Ammon's horn (tissue), 1 donor: ENCODE results near the gene TSPAN10.

Experiments used
- DNase-seq: peaks from one replicate; pipeline ENCODE4 v3.0.0-alpha.2; 2016; ENCODE audit warnings: low spot score

TSPAN10 gene

DNA sequence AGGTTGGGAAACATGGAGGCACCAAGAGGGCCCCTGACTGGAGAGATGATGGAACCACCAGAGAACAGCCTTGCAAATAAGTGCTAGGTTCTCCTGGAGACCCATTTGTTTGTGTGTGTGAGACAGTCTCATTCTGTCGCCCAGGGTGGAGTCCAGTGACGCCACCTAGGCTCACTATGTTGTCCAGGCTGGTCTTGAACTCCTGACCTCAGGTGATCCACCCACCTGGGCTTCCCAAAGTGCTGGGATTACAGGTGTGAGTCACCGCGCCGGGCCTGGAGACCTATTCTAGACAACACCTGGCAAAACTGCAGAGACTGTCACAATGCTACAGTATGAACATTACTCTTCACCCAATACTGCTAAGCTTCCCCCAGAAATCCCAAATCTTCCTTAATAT, 1.6 kb upstream of the TSPAN10 start:
- DNase-seq, result no peak

DNA sequence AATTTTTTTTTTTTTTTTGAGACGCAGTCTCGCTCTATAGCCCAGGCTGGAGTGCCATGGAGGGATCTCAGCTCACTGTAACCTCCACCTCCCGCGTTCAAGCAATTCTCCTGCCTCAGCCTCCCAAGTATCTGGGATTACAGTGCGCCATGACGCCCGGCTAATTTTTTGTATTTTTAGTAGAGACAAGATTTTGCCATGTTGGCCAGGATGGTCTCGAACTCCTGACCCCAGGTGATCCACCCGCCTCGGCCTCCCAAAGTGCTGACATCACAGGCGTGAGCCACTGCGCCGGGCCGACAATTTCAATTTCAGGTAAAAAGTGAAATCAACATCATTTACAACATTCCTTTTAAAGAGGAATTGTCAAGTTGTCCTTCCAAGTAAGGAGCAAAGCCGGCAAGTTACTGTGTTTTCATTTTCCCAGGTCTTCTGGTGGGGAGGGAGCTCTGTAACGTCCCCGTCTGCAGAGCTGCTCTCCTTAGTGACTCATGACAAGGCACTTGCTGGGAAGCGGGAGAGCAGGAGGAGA, 957 bp upstream of the TSPAN10 start:
- DNase-seq, result peak; percentile 28

DNA sequence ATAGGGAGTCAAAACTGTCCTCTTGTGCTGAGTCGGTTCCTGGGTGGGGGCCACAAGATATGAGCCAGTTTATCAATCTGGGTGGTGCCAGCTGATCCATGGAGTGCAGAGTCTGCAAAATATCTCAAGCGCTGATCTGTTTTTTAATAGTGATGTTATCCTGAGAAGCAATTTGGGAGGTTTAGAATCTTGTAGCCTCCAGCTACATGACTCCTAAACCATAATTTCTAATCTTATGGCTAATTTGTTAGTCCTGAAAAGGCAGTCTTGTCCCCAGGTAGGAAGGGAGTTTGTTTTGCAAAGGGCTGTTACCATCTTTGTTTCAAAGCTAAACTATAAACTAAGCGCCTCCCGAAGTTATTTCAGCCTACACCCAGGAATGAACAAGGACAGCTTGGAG, 1.7 kb downstream of the TSPAN10 start:
- DNase-seq, result no peak

DNA sequence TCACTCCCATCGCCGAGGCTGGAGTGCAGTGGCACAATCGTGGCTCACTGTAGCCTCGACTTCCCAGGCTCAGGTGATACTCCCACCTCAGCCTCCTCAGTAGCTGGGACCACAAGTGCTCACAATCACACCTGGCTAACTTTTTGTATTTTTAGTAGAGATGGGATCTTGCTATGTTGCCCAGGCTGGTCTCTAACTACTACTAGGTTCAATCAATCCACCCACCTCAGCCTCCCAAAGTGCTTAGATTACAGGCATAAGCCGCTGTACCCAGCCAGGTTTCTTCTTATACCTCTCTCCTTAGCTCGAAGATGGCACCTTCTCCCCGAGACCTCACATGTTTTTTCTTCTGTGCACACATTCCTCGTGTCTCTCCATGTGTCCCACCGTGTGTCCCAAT, 3.0 kb downstream of the TSPAN10 start:
- no peak for DNase-seq

DNA sequence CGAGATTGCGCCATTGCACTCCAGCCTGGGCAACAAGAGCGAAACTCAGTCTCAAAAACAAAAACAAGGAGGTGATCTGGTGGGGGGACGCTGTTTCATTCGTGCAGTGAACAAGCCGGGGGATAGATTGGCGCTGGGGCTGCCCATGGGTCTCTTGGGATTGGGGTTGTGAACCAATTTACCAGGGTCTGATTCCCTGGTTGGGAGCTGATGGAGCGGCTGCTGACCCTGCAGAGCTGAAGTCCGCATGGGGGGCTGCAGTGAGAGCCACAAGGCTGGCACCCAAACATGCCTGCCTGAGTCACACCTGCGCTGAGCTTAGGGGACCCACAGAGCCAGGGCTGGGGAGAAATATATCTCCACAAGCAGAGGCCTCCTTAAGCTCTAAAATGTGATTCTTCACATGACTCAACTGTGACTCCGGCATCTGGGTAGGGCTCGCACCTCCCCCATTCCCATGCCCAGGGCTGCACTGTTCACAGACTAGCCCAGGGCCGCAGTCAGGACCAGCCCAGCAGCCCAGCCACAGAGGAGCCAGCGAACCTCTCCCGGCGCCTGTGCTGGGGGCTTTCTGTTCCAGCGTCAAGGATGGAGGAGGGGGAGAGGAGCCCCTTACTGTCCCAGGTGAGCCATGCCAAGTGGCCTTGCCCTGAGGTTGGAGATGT, 5.0 kb downstream of the TSPAN10 start:
- DNase-seq, result no peak

DNA sequence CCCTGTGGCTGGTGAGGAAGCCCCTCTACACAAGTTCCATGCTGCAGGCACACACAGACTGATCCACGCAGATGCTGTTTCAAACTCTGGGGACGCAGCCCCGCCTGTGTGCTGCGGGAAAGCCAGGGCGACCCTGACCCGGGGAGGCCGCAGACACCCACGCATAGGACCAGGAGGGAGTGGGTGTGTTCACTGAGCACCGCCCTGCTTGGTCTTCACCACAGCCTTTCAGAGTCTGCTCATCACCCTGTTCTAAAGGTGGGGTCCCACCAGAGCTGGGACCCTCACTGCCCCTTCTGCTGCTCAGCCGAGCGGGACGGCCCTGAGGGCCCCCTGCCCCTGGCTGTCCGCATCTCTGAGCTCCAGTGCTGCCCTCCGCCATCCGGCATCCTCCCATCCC, 7.5 kb downstream of the TSPAN10 start:
- no peak for DNase-seq

DNA sequence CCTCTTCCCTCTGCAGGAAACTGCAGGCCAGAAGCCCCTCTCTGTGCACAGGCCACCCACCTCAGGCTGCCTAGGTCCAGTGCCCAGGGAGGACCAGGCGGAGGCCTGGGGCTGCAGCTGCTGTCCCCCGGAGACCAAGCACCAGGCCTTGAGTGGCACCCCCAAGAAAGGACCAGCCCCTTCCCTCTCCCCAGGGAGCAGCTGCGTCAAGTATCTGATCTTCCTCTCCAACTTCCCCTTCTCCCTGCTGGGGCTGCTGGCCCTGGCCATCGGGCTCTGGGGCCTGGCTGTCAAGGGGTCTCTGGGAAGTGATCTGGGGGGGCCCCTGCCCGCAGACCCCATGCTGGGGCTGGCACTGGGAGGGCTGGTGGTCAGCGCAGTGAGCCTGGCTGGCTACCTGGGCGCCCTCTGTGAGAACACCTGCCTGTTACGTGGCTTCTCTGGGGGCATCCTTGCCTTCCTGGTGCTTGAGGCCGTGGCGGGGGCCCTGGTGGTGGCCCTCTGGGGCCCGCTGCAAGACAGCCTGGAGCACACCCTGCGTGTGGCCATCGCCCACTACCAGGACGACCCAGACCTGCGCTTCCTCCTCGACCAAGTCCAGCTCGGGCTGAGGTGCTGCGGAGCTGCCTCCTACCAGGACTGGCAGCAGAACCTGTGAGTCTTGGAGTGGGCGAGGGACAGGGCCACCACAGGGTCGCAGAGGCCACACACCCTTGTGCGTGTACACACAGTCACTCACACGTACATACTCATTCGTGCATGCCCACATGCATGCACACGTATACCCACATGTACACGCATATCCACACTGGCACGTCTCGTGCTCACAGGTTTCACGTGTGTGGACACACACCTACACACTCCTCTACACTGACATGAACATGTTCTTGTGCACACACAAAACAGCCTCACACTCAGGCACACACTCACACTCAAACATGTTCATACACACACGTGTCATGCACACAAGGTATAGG, 8.3 kb downstream of the TSPAN10 start:
- DNase-seq, result no peak

DNA sequence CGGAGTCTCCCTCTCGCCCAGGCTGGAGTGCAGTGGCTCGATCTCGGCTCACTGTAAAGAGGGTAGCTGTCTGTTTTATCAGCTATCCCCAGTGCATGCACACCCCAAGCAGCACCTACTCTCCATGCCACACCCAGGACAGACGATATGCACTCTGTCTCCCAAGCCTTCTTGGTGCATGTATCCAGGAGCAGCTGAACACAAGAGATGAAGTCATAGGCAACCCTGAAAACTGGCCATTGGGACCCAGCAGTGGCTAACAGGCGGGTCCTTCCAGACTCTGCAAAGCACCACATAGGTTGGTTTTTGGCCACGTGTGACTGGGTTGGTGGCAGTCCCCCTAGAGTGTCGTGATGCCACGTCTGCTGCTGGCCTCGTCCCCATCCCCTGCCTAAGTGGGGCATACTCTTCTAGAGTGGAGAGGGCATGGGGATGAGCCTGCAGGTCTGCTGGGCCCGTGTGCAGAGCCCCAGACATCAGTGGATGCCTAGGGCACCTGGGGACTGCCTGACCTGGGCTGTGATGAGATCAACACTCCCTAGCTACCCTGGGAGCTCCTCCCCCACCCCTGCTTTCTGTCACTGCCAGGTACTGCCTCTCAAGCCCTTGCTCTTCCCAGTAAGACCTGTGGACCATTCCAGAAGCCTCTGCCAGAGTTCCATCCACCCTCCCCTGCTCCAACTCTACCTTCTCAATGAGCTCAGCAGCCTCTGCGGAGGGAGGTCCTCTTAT, 10.0 kb downstream of the TSPAN10 start:
- DNase-seq, result no peak

DNA sequence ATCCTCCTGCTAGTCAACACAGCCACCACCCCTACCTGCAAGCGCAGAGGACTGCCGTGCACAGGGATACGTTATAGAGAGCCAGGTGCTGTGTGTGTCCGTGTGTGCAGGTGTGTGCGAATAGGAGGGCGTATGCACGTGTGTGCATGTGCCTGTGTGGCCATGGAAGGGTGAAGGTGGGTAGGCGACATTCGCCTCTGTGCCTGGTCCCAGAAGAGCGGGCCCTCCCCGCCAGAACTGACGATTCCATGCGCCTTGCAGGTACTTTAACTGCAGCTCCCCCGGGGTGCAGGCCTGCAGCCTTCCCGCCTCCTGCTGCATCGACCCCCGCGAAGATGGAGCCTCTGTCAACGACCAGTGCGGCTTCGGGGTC, 10.6 kb downstream of the TSPAN10 start:
- no peak for DNase-seq

DNA sequence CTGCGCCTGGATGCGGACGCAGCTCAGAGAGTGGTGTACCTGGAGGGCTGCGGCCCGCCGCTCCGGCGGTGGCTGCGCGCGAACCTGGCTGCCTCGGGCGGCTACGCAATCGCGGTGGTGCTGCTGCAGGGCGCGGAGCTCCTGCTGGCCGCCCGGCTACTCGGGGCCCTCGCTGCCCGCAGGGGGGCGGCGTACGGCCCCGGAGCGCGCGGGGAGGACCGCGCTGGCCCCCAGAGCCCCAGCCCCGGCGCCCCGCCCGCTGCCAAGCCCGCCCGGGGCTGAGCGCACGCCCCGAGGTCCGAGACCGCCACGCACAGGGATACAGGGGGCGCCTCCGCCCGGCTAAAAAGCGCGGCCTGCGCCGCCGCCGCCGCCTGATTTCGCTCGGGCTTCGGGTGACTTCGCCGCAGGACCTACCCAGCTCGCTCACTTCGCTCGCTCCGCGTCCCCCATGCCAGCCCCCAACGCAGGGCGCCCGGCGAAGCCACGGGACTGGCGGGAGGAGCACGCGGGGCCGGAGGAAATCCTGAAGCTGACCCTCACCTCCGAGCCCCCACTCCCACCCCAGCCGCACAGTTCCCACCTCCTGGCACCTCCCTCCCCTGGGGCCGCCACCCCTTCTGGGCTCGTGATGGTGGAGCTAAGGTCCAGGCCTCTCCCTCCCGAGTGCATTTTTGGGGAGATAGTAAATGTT, 11.2 kb downstream of the TSPAN10 start:
- DNase-seq, result no peak

DNA sequence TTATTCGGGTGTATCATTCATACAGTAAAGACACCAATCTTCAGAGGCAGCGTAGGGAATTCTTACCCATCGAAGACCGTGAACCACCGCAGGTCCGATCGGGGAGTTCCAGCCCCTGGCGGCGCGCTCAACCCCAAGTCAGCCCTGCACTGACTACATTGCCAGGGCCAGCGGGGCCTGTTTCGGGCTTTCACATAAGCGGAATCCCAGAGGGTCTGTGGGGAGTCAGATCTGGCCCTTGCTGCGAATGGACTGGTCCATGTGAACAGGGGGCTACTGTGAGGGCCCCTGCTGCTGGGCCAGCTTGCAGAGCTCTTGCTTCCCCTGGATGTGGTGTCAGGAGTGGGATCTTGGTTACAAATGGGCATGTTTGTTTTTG, 11.7 kb downstream of the TSPAN10 start:
- no peak for DNase-seq

DNA sequence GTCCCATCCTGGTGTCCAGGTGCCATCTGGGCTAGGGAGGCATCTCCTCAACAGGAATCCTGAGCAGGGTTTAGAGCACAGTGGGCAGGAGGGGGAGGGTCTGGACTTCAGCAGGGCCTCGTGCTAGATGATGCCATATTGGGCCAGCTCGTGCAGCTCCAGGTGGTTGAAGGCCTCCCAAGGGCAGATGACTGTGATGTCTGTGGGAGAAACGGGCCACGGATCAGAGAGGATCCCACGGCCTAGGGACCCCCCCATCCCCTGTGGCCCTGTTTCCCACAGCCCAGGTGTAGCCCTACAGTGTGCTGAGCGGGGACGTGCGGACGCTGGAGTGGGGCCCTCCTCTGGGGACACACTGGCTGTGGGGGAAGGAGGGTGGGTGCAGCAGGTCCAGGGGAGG, 14.0 kb downstream of the TSPAN10 start:
- peak; percentile 1 for DNase-seq

DNA sequence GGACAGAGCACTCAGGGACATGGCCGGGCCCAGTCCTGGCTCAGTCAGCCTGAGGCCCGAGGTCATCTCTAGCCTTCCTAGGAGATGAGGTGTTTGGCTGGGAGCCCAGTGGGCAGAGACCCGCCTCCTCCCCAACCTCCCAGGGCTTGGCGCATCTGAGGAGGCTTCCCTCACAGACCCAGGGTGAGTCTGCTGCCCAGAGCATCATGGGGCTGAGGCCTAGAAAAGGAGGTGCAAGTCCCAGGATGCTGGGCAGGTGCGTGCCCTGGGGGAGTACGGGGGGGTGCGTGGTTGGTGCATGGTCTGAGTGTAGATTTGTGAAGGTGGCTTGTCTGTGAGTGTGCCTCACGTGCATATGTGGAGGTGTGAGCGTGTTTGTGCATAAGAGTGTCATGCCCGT, 14.7 kb downstream of the TSPAN10 start:
- peak; percentile 1 for DNase-seq

DNA sequence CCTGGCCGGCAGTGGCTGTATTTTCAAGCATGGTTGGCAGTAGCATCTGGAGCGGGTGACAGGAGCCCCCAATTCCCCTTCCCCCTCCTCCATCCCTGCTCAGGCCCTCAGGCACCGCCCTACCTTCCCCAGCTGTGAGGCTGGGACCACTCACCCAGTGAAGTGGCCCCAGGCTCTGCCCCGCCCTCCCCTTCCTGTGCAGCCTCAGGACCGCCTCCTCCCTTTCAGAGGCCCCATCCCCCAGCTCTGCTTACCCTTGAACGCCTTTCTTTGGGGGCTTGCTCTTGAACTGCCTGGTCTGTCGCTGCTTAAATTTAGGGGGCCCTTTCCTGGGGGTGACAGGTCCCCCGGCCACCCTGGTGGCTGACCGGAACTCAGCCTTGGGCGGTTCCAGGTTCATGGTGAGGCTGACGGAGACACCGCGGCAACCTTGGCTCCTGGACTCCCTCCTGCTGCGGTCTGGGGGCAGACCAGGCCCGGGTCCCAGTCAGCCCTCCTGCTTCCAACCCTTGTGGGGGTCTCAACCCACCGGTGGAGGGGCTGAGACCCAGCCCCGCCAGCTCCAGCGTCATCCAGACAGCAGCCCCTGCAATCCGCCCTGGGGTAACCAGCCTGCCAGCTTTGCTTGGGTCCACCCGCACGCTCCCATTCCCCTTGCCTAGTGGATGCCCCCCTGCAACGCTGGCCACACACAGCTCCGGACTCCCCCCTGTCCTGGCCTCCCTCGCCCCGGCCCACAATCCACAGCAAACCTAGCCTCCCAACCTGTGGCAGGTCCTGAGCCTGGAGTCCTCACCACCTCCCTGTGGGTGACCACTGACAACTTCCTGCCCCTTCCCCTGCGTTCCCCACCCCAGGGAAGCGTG, 16.1 kb downstream of the TSPAN10 start:
- DNase-seq, result no peak

DNA sequence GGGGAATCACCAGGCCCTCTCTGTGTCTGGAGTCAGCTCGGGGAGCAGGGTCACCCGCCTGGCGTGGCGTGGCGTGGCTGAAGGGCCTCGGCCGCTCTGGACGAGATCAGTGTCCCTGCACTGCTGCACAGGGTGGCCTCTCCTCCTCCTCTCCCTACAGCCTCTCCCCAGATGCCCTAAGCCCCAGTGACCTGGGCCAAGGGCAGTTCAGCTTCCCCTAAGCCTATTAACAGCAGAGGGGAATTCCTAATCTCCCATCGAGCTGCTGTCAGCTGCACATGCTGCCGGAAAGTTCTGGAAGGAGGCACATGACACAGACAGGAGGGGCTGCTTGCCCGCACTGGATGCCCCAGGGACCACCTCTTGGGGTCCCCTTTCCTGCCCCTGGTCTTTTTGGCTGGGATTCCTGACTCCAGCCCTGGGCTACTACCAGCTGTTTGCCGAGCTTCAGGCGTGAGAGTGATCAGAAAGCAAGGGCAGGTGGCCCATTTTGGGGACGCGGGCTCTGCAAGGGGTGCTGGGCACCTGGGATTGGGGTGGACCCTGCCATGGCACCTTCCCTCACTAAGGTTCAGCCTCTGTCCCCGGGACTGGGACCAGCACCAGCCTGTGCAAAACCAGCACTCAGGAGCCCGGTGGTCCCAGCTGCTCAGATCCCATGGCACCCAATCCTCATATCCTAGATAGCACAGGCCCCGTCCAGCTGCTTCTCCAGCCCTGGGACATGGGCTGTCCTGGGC, 18.6 kb downstream of the TSPAN10 start:
- no peak for DNase-seq

DNA sequence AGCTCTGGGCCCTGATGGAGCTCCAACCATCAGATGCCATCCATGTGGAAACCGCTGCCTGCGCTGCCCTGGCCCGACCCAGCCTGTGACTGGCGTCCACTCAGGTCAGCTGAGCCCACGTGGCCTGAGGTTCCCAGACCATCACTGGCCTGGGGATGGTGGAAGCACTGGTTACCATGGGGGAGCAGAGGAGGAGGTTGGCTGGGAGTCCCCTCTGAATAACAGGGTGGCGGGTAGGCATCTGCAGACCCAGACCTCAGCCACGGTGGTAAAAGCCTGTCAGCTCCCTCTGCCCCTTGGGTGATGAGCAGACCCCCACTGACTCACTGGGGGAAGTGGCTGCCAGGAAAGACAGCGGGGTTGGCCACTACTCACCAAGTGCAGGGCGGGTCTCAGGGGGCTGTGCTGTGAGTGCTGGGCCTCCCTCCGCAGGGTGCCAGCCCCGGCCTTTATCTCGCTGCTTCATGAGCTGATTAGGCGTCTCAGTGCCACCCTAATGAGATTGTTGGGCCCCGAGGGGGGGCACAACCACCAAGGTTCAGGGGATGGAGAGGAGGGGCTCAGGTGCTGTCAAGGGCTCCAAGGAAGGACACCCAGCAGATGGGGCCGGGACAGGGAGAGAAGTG, 19.2 kb downstream of the TSPAN10 start, which contains the start of gene PDE6G:
Gene PDE6G (minus strand): TSS at position 425 of the 626 bp plus-strand sequence. CDS start 3,237 bp downstream, outside the sequence.
- no peak for DNase-seq

DNA sequence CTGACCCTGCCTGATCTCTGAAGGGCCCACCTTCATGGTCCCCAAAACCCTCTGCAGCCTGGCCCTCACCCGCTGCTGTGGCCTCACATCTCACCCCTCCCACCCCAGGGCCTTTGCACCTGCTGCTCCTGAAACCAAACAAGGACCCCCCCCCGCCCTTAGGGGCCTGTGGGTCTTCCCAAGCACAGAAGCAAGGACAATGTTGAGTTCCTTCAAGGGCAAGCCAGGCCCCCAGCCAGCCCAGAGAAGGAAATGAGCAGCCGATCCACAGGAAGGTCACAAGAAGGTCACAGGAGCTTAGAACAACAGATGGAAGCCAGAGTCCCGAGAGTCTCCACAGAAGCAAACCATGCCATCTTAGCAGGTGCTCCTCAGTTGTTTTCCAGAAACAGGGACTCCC, 19.8 kb downstream of the TSPAN10 start:
- DNase-seq, result no peak

DNA sequence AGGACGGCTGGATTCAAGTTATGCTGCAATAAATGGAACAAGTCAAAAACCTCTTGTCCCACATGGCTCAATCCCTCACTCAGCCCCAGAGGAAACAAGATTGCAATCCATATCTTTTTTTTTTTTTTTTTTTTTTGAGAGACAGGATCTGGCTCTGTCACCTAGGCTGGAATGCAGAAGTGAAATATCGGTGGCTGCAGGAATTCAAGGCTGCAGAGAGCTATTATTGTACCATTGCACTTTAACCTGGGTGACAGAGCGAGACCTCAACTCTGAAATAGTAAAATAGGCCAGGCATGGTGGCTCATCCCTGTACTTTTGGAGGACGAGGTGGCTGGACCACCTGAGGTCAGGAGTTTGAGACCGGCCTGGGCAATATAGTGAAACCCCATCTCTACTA, 22.0 kb downstream of the TSPAN10 start:
- DNase-seq, result no peak

DNA sequence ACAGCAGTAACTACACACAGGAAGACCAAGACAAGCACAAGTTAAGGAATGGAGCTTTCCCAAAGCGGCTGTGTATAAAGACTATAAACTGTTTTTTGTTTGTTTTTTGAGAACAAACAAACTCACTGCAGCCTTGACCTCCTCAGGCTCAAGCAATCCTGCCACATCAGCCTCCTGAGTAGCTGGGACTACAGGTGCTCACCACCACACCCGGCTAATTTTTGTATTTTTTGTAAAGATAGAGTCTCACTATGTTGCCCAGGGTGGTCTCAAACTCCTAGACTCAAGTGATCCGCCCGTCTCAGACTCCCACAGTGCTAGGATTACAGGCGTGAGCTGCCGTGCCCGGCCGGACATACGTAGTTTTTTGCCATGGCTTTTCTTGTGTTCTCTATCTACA, 23.4 kb downstream of the TSPAN10 start:
- DNase-seq, result no peak

DNA sequence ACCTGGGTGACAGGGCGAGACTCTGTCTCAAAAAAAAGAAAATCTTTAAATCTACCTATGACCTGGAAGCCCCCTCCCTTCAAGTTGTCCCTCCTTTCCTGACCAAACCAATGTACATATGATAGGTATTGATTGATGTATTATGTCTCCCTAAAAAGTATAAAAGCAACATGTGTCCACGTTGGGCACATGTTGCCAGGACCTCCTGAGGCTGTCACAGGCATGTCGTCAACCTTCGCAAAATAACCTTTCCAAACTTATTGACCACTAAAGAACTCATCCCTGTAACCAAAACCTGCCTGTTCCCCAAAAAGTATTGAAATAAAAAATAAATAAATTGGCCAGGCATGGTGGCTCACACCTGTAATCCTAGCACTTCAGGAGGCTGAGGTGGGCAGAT, 25.0 kb downstream of the TSPAN10 start:
- no peak for DNase-seq
